ENCODE results near the gene ACACA. TPM values are rescaled to one million over a fixed set of nuclear protein-coding genes. Genes with fewer than 3 reads are reported as not detected.

Gene ACACA
- total and polyA plus RNA-seq, 2 donors (not counting 1 experiment from before 2014, with no cell fraction given), result 45.2 to 123 TPM

- Histone ChIP-seq H3K27ac (ENCODE audit: insufficient read depth, low read length) (no peak overlapping the region), H3K4me1 (ENCODE audit: control insufficient read depth, extremely low read depth, insufficient read depth, low read length) (no peaks in the 10 kb centered on the region), H3K79me2 (ENCODE audit: control insufficient read depth, insufficient read depth, low read length) (no peaks in the 10 kb centered on the region), H3K27me3 (ENCODE audit: control insufficient read depth, insufficient read depth, low read length) (no peaks in the 10 kb centered on the region), H4K20me1 (ENCODE audit: control insufficient read depth, extremely low read depth, insufficient read depth, low read length) (no peaks in the 10 kb centered on the region), H3K9me3 (ENCODE audit: control insufficient read depth, insufficient read depth, low read depth, low read length) (no peaks in the 10 kb centered on the region), H3K4me2 (ENCODE audit: extremely low read depth, insufficient read depth, low read length) (no peak overlapping the region), H3K4me3 (replicated peaks in 1 of 4; ENCODE audit: control extremely low read depth in 1 of 4, insufficient read depth in 1 of 4, low read depth in 3 of 4, low read length in 4 of 4) (no peak overlapping the region), H3K36me3 (ENCODE audit: control insufficient read depth, insufficient read depth, low read length) (no peaks in the 10 kb centered on the region), H3K9ac (ENCODE audit: insufficient read depth, low read length) (no peak overlapping the region), H2AFZ (ENCODE audit: low read length) (no peak overlapping the region)
- peak; percentile 18 to 34 for DNase-seq (ENCODE audit: low read depth in 2 of 2)
- TF ChIP-seq EZH2 (IDR thresholded peaks at IDR 0.05; ENCODE audit: low read length, missing control alignments) (no peak), CTCF (conservative IDR thresholded peaks at IDR 0.05 in 1 of 2, IDR thresholded peaks at IDR 0.05 in 1 of 2; ENCODE audit: low read depth in 1 of 2, low read length in 2 of 2) (no peak)
These were observed 258.5 kb downstream of the ACACA start for GRCh38 chr17:37148156-37148555.

- H3K4me3 ChIP-seq (replicated peaks in 1 of 4; ENCODE audit: control extremely low read depth in 1 of 4, insufficient read depth in 1 of 4, low read depth in 3 of 4, low read length in 4 of 4), result no peak overlapping the region
- no peak overlapping the region for H3K27ac ChIP-seq (ENCODE audit: insufficient read depth, low read length)
- H4K20me1 ChIP-seq (ENCODE audit: control insufficient read depth, extremely low read depth, insufficient read depth, low read length), result no peaks in the 10 kb centered on the region
- no peak overlapping the region for H3K9ac ChIP-seq (ENCODE audit: insufficient read depth, low read length)
- TF ChIP-seq EZH2 (IDR thresholded peaks at IDR 0.05; ENCODE audit: low read length, missing control alignments) (no peak), CTCF (conservative IDR thresholded peaks at IDR 0.05 in 1 of 2, IDR thresholded peaks at IDR 0.05 in 1 of 2; ENCODE audit: low read depth in 1 of 2, low read length in 2 of 2) (no peak)
- H3K36me3 ChIP-seq (ENCODE audit: control insufficient read depth, insufficient read depth, low read length), result no peaks in the 10 kb centered on the region
- H2AFZ ChIP-seq (ENCODE audit: low read length), result no peak overlapping the region
- no peak overlapping the region for H3K4me2 ChIP-seq (ENCODE audit: extremely low read depth, insufficient read depth, low read length)
- H3K79me2 ChIP-seq (ENCODE audit: control insufficient read depth, insufficient read depth, low read length), result no peaks in the 10 kb centered on the region
- H3K9me3 ChIP-seq (ENCODE audit: control insufficient read depth, insufficient read depth, low read depth, low read length), result no peaks in the 10 kb centered on the region
- no peaks in the 10 kb centered on the region for H3K4me1 ChIP-seq (ENCODE audit: control insufficient read depth, extremely low read depth, insufficient read depth, low read length)
- DNase-seq (ENCODE audit: low read depth in 2 of 2), result peak in 1 of 2 donors; percentile 28
- no peaks in the 10 kb centered on the region for H3K27me3 ChIP-seq (ENCODE audit: control insufficient read depth, insufficient read depth, low read length)
These were observed 259.3 kb downstream of the ACACA start for GRCh38 chr17:37147301-37147812.

GRCh38 chr17:37146086-37147064 is 260.3 kb downstream of the ACACA start:
- no peak overlapping the region for H3K4me2 ChIP-seq (ENCODE audit: extremely low read depth, insufficient read depth, low read length)
- no peak for DNase-seq (ENCODE audit: low read depth in 2 of 2)
- no peak for TF ChIP-seq CTCF (conservative IDR thresholded peaks at IDR 0.05 in 1 of 2, IDR thresholded peaks at IDR 0.05 in 1 of 2; ENCODE audit: low read depth in 1 of 2, low read length in 2 of 2)
- no peak for TF ChIP-seq EZH2 (IDR thresholded peaks at IDR 0.05; ENCODE audit: low read length, missing control alignments)
- no peaks in the 10 kb centered on the region for H3K36me3 ChIP-seq (ENCODE audit: control insufficient read depth, insufficient read depth, low read length)
- H3K4me1 ChIP-seq (ENCODE audit: control insufficient read depth, extremely low read depth, insufficient read depth, low read length), result no peaks in the 10 kb centered on the region
- no peaks in the 10 kb centered on the region for H4K20me1 ChIP-seq (ENCODE audit: control insufficient read depth, extremely low read depth, insufficient read depth, low read length)
- H3K9me3 ChIP-seq (ENCODE audit: control insufficient read depth, insufficient read depth, low read depth, low read length), result no peaks in the 10 kb centered on the region
- H3K9ac ChIP-seq (ENCODE audit: insufficient read depth, low read length), result no peak overlapping the region
- H3K79me2 ChIP-seq (ENCODE audit: control insufficient read depth, insufficient read depth, low read length), result no peaks in the 10 kb centered on the region
- H3K4me3 ChIP-seq (replicated peaks in 1 of 4; ENCODE audit: control extremely low read depth in 1 of 4, insufficient read depth in 1 of 4, low read depth in 3 of 4, low read length in 4 of 4), result no peak overlapping the region
- no peak overlapping the region for H3K27ac ChIP-seq (ENCODE audit: insufficient read depth, low read length)
- H3K27me3 ChIP-seq (ENCODE audit: control insufficient read depth, insufficient read depth, low read length), result no peaks in the 10 kb centered on the region
- no peak overlapping the region for H2AFZ ChIP-seq (ENCODE audit: low read length)

All from fibroblast of lung (primary cell).